HG02840 (cell line): ENCODE results near the gene SLC12A9.
"Not testable (repeated sequence)": the region's sequence is repeated elsewhere in the genome, so short reads cannot be mapped to it uniquely, and the experiment has no call there.

Experiments used
- ATAC-seq: cut with Tn5 transposase; IDR thresholded peaks from one replicate; pipeline ENCODE4 v1.9.1; 2021; ENCODE audit warnings: mild to moderate bottlenecking, moderate library complexity, moderate number of reproducible peaks; ENCODE audit not compliant: unreplicated experiment, low FRiP score

SLC12A9 gene

GRCh38 chr7:100852048-100852872 lies at the start of gene SLC12A9:
TSS of gene SLC12A9 (plus strand) at chr7:100852713. CDS start at chr7:100854198, 1,485 bp downstream.
- peak; percentile 80 for ATAC-seq

DNA sequence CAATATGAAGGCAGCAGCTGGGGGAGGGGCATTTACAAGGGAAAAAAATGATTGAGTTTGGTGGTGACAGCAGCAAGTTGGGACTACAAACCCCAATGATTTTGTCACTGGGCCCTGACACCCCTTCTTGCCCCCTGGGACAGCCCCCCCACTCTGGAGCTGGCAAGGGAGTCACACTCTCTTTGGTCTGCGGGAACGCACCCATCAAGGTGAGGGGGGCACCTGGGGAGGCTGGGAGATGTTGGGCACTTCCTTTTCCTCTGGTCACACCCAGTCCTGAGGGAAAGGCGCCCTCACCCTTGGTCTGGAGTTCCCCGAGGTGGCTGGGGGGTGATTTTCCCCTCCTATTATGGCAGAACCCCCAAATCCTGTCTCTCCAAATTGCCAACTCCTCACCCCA lies 49.6 kb upstream of the SLC12A9 start:
- no peak for ATAC-seq

- peak; percentile 75 for ATAC-seq
Observed at GRCh38 chr7:100803398-100804161, 48.9 kb upstream of the SLC12A9 start.

DNA sequence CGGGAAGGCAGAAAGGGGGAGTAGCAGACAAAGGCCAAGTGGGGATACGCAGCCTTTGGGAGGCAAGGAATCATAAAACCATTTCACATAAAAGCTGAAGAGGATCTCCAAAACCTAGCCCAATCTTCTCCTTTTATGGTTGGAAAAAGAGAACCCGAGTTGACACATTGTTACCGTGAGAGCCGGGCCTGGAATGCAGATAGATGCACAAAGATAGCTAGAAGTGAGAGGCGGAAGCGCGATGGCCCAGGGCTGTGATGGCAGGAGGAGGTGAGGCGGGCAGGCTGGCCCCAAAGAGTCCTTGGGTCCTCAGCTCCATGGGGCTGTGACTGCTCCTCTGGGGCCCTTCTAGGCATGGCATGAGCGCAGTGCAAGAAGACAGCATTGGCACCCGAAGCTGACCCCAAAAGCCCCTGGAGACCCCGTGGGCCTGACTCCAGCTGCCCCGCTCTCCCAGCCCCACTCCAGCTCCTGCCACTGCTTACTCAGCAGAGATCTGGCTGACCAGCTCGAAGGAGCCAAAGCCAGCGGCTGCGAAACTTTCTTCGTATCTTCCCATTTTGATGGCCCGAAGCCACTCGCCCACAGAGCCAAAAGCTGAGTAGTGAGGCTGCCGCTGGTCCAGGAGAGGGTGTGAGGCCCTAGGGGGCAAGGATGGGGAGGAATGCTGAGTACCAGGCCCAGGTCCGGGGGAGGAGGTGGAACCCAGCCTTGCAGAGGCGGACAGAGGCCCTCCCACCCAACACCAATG lies 47.7 kb upstream of the SLC12A9 start:
- ATAC-seq, result no peak

DNA sequence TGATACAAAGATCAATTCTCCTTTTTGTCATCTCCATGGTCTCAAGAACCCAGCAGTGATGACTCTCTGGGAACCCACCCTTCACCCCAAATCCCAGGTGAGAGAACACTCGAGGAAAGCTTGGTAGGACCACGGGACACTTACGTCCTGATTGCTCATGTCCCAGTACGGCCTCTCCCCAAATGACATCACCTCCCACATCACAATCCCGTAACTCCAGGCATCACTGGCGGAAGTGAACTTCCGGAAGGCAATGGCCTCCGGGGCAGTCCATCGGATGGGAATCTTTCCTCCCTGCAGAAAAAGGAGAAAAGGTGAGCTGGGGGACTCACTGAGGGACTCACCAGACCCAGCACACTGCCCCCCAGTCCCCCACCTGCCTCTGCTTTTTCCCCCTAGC lies 46.2 kb upstream of the SLC12A9 start:
- no peak for ATAC-seq

DNA sequence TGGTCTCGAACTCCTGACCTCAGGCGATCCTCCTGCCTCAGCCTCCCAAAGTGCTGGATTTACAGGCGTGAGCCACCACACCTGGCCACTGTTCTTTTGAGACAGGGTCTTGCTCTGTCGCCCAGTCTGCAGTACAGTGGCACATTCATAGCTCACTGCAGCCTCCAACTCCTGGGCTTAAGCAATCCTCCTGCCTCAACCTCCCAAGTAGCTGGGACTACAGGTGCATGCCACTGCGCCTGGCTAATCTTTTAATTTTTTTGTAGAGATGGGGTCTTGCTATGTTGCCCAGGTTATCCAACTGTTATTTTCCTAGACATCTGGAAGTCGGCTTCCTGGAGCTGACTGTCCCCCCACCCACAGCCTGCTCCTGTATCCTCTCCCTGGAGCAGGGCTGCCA lies 45.6 kb upstream of the SLC12A9 start:
- ATAC-seq, result not testable (repeated sequence)

DNA sequence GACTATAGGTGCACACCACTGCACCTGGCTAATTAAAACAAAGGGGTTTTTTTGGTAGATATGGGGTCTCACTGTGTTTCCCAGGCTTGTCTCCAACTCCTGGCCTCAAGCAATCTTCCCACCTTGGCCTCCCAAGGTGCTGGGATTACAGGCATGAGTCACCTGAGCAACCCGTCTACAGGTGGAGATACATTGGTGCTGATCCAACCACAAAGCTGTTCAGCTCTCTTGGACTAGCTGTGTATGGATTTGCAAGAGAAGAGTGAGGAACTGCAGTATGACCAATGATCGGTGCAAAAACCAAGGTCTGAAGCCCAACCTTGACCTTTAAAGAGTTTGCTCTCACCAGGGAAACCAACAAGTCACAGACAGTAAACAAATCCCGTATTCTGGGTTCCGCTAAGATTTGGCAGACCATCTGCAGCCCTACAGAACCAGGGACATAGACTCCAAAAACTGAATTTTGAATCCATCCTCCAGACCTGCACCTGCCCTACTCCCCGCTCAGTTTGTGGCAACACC lies 44.1 kb upstream of the SLC12A9 start:
- no peak for ATAC-seq

DNA sequence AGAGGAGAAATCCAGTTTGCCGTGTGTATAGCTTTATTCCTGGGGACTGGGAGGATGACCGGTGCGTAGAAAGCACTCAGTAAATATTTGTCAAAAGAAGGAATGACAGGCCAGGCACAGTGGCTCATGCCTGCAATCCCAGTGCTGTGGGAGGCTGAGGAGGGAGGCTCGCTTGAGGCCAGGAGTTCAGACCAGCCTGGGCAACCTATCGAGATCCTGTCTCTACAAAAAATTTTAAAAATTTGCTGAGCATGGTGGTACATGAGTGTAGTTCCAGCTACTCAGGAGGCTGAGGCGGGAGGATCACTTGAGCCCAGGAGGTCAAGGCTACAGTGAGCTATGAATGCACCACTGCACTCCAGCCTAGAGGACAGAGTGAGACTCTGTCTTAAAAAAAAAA lies 41.0 kb upstream of the SLC12A9 start:
- no peak for ATAC-seq

DNA sequence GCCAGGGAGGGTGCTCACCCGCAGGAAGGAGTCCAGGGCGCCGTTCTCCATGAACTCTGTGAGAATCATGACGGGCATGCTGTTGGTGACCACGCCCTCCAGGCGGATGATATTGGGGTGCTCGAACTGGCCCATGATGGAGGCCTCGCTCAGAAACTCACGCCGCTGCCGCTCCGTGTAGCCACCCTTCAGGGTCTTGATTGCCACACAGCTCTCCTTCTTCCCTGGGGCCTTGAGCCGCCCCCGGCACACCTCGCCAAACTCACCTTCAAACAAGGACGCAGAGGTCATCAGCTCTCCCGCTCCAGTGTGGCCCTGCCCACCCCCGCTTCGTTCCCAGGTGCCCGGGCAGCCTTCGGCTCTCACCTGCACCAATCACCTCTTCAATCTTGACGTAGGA lies 39.8 kb upstream of the SLC12A9 start:
- ATAC-seq, result no peak

GRCh38 chr7:100816515-100816914 lies 36.0 kb upstream of the SLC12A9 start:
- ATAC-seq, result not testable (repeated sequence)

DNA sequence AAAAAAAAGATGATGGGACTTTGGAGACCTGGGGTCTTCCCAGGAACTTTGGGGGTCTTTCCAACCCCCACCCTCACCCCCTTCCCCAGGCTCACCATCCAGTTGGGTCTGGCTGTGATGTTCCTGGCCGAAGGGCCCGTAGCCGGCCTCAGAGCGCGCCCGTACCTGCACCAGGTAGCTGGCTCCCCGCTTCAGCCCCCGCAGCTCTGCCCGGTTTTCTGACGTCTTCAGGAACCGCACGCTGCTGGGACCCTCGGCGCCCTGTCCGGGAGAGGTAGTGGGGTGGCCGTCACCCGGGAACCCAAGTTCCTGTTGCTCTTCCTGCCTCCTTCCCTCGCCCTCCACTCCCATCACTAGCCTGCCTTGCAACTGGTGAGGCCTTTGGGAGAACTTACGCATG lies 35.4 kb upstream of the SLC12A9 start:
- ATAC-seq, result no peak

- ATAC-seq, result no peak
Observed at GRCh38 chr7:100818366-100818765, 34.1 kb upstream of the SLC12A9 start.

- ATAC-seq, result no peak
Observed at GRCh38 chr7:100818825-100819224, 33.7 kb upstream of the SLC12A9 start.

- ATAC-seq, result no peak
Observed at GRCh38 chr7:100819586-100819985, 32.9 kb upstream of the SLC12A9 start.

GRCh38 chr7:100822236-100823139 lies 30.0 kb upstream of the SLC12A9 start:
- ATAC-seq, result no peak

GRCh38 chr7:100823140-100823525 lies 29.4 kb upstream of the SLC12A9 start:
- ATAC-seq, result no peak

DNA sequence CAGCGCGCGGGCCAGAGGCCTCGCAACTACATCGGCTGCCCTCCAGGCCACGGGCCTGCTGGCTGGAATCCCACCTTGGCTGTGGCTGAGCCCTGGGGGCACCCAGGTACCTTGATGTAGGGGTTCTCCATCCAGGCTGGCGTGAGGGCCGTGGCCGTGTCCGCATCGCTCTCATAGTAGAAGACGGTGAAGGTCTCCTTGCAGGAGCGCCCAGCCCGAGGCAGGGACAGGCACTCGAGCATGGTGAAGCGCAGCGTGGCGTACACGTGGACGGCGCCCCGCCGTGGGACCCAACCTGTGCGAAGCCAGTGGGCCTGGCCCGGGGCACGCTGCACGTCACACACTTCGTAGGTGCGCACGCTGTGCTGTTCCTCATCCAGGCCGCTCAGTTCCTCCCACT lies 29.0 kb upstream of the SLC12A9 start:
- ATAC-seq, result no peak

GRCh38 chr7:100824499-100825214 lies 27.9 kb upstream of the SLC12A9 start:
- ATAC-seq, result no peak

DNA sequence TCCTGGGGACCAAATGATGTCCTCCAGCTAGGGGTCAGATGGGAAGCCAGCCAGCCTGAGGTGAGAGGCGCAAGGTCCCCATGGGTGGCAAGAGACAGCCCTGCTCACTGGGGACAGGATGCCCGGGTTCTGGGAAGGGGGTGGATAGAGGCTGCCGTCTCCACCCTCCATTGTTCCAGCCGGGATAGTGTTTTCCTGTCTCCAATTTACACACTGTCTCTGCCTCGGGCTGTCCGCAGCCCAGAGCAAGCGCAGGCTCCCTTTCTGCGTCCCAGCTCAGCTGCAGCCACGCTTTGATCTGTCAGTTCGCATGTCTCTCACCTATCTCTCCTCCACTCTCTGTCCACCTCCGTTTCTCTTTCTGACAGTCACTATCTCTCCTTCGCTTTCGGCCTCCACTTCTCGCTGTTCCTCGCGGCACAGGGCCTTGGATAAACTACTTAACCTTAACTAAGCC lies 27.3 kb upstream of the SLC12A9 start:
- no peak for ATAC-seq
